Measurements from ENCODE around the gene PGAP1.

PGAP1 gene

GRCh38 chr2:196884368-196884767, 42.1 kb downstream of the PGAP1 start:
- DNase-seq: no peak

DNA sequence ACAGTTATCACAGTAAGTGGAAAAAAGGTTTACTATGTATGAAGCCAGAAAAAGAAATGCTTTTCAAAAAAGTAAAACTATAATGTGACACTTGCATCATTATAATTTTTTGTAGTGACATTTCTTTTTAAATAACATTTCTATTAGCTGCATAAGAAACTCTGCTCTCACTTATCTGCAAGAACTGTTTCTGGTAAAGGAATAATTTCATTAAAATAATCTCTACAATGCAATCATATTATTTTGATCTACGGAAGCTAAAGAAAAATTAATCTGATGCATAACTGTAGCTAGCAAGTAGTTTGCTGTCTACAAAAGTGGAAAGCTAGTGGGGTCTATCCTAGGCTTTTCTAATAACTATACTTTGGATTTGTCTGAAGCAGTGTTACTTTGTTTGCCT, 50.1 kb downstream of the PGAP1 start:
- DNase-seq: no peak

- no peak for DNase-seq
Observed at GRCh38 chr2:196875414-196875813, 51.1 kb downstream of the PGAP1 start.

- DNase-seq: no peak
Observed at GRCh38 chr2:196873511-196873910, 53.0 kb downstream of the PGAP1 start.

- DNase-seq: no peak
Observed at GRCh38 chr2:196854629-196855028, 71.9 kb downstream of the PGAP1 start.

DNA sequence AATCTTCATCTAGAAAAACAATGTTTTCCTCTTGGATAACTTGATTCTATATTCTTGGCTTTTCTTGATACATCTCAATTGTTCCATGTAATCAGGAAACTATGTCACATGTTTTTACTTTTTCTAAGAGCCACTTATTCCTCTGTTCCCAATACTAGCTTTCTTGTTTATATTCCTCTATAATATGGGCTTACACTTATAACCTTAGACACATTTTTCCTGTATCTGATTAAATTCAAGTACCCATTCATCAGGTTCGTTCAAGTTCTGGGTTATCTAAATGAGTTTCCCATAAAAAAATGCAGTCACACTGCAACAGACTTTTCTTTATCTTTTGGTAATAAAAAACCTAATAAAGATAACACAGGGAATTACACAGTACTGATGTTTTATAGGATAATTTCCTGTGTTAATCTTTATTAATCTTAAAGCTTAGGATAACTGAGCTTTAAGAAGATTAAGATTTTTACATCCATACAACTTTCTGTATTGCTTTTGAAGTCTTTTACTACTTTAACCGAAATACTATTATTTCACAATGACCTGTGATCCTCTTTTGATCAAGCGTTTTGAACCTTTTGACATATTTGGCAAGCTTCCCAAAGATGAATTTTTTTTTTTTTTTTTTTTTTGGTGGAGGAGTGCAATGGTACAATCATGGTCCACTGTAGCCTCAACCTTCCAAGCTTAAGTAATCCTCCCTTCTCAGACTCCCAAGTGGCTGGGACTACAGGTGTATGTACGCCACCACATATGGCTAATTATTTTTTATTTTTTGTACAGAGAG, 73.0 kb downstream of the PGAP1 start:
- DNase-seq: no peak

- no peak for DNase-seq
Observed at GRCh38 chr2:196851088-196851487, 75.4 kb downstream of the PGAP1 start.

GRCh38 chr2:196849895-196850294, 76.6 kb downstream of the PGAP1 start:
- DNase-seq: peak; percentile 38

- DNase-seq: no peak
Observed at GRCh38 chr2:196846295-196846694, 80.2 kb downstream of the PGAP1 start.

DNA sequence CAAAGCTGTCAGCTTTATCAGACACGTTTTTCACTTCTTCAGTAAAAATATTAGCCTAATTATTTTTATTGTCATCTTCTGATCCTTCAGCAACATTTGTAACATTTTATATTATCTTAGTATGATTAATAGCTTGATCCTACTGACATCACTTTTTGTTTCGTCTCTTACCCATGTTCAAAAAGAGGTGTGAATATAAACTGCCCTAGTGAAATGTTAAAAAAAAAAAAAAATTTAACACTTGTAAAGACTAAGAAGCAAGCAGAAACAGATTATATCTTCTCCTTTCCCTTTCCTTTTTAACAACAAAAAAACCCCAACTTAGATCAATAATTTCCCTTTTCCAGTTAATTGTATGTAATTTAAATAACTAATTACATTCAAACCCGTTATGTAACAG, 81.1 kb downstream of the PGAP1 start:
- no peak for DNase-seq

DNA sequence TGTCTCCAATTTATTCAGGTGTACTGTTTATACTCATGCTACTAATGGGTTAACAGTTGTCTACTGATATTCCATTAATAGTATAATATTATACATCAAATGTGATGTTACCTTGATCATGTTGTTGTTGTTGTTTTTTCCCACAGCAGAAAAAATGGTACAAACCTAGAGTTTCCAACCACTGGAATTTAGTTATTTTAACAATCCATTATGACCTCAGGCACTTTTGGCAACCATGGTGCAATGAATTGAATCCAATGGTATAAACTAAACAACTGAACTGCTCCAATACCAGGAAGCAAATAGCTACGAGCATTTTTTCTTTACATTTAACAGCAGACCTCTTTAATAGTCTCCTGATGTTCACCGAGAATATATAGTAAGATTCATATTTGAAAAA, 86.3 kb downstream of the PGAP1 start:
- DNase-seq: no peak

DNA sequence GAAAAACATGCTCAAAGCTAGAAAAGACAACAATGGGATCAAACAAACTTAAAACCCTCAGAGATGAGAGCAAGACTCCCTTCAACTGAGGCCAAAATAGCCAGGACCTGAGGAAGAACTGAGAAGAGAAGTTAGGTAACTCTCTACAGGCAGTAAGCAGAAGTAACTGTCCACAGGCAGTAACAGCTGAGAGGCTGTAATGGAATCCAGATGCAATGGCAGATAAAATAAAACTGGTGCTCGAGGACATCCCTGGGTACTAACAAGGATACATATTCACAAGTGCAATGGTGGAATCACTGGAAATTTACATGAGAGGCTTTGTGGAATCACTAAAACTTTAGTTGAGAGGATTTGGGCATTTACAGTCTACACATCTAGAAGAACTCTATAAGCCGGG, 86.9 kb downstream of the PGAP1 start:
- DNase-seq: no peak

GRCh38 chr2:196836440-196836839, 90.1 kb downstream of the PGAP1 start:
- no peak for DNase-seq

DNA sequence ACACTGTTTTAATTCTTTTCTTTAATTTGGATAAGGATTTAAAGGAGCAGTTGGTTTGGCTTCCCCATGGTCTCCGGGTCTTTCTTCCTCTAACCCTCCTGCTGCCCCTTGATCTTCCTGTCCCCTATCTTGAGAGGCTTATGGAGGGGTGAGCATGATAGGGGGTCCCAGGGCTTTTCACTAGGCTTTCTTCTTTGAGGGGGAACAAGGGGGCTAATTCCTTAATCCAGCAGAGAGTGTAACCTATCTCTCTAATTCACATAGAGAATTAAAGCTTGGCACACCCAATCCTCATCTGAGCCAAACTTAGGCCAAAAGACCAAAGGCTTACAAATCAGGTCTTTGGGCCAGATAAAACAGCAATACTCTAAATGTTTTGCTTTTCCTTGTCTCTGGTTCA, 95.8 kb downstream of the PGAP1 start:
- DNase-seq: no peak

GRCh38 chr2:196827356-196827755, 99.2 kb downstream of the PGAP1 start:
- DNase-seq: no peak

DNA sequence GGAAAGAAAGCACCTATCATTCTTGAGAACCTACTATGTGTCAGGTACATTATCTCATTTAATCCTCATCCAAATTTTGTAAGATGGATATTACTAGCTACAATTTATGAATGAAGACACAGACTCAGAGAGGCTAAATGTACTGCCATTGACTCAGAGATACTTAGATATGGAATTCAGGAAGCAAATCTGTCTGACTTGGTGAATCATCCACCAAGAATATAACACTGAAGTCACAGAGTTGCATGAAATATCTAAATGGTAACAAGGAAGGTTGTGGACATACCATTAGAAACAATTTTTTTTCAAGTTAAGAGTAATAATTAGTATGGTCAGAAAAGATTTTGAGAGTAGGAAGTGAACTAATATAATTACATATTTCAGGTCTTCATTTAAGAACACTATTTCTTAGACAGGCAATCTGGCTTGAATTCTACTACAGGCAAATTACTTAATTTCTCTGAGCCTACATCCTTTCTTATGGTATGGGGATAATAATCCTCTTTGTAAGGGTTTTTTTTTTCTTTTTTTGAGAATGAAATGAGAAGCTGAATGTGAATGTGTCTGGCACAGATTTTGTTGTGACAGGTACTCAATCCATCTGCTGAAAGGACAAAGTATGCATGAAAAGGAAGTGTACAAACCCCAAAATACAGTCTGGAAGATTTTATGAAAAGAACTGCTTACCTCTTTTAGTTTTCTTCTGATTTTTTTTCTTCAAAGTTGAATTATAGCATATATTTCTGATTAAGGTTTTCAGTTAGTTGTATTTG, 102.6 kb downstream of the PGAP1 start:
- DNase-seq: no peak

DNA sequence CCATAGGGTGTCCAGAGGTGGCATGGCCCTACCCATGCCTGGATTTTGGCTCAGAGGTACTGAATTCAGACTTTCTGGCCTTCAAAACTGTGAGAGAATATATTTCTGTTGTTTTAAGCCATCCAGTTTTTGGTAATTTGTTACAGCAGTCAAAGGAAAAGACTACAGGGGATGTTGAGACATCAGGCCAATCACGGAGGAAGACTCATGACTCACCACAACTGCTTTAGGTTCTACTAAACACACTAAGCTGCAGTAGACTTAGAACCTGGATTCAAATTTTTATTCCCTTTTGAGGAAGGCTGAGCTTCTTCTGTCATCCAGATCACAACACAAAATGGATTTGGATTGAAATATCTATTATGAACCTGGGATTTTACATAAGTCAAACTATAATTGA, 105.3 kb downstream of the PGAP1 start:
- DNase-seq: no peak

GRCh38 chr2:196809260-196809659, 117.2 kb downstream of the PGAP1 start, which contains the start of gene C2orf66:
TSS of gene C2orf66 (minus strand) at chr2:196809355. CDS start at chr2:196809336, 19 bp downstream.
- DNase-seq: no peak

DNA sequence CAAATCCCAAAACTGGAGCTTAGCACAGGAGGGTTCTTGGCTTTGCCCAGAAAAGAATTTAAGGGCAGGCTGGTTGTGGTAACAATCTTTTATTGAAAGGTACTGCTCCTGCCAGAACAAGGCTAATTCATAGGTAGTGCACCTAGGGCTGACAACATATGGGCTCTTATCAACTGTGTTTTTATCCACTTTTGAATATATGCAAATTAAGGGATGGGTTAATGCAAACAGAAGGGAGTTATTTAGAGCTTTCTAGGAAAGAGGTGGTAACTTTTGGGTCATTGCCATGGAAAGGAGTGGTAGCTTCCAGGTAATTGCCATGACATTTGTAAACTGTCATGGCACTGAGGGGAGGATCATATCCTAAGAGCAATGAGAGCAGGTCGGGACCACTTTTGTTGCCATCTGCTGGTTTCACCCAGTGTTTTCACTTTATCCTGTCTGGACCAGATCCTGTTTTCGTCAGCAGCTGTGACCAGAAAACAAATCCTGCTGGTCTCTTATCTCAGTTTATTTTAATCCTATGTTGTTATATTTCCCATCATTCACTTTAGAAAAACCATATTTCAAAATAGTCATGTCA, 118.3 kb downstream of the PGAP1 start:
- DNase-seq: peak; percentile 66

GRCh38 chr2:196804381-196804780, 122.1 kb downstream of the PGAP1 start:
- DNase-seq: no peak

DNA sequence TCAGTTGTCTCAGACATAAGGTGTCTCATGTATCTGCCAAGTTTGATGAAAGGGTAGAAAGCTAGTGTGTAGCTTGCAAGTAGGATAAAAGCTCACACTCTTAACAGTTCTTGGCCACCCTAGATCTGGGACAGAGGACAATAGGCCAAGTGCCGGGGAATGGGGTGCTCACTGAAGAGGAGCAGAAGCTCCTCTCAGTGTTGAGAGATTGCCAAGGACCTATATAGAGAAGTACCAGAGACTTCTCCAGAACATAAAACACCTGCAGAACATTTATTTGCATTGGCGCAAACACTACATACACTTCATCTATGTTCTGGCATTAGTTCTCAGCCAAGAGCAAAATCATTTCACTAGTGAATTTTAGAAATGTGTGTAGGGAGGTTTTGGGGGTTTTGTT, 124.1 kb downstream of the PGAP1 start:
- no peak for DNase-seq

GRCh38 chr2:196801674-196802261, 124.7 kb downstream of the PGAP1 start:
- no peak for DNase-seq

DNA sequence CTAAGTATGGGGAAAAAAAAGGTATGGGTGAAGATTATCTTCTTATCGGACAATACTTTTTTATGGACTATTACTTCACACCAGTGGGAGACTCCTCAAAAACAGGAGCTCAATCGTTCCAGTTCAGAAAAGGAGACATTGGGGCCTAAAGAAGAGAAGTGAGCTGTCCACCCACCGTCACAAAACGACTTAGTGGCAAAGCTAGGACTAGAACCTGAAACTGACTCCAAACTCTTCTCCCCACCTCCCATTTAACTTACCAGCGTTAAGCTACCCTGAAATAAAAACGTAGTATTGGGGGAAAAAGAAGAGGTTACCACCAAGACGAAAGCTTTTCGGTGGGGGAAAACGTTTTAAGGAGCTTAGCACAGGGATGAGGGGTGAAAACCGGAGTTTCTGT, 127.5 kb downstream of the PGAP1 start:
- no peak for DNase-seq

- no peak for DNase-seq
Observed at GRCh38 chr2:196792865-196793264, 133.6 kb downstream of the PGAP1 start.

Data from NCI-H1694 treated with DMSO at 0.1 percent for 48 hours (cell line).